T-helper 1 cell (primary cell): Measurements from ENCODE around the gene VSTM2B.
"Not testable (repeated sequence)": the region's sequence is repeated elsewhere in the genome, so short reads cannot be mapped to it uniquely, and the experiment has no call there.

Experiments
- DNase-seq, 5 donors: peaks; one replicate each; pipeline ENCODE4 v3.0.0-alpha.2; 2012 to 2020

The VSTM2B gene

GRCh38 chr19:29531458-29532025 lies 5.7 kb downstream of the VSTM2B start:
- no peak for DNase-seq

DNA sequence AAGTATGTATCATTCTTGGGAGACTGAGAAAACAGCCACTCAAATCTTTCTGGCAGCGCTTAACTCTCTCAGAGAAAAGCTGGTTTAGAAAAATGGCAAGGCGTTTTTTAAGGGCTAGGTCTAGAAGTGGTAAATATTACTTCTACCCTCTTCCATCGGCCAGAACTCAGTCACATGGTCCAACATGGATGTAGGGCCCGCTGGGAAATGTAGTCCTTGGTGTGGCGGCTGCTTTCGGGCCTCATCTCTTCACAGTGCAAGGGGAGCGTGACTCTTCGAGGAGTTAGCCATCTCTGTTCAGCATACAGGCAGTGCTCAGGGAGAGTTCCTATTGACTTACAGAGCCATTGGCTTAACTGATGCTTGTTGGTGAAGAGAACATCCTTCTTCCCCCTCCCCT lies 6.3 kb downstream of the VSTM2B start:
- DNase-seq: no peak

GRCh38 chr19:29532956-29533355 lies 7.2 kb downstream of the VSTM2B start:
- DNase-seq: no peak

- no peak for DNase-seq
Measured at GRCh38 chr19:29533578-29534544, 8.1 kb downstream of the VSTM2B start.

GRCh38 chr19:29535214-29535831 lies 9.5 kb downstream of the VSTM2B start:
- no peak for DNase-seq

- DNase-seq: no peak
Measured at GRCh38 chr19:29535984-29536508, 10.3 kb downstream of the VSTM2B start.

- no peak for DNase-seq
Measured at GRCh38 chr19:29537181-29537580, 11.4 kb downstream of the VSTM2B start.

- no peak for DNase-seq
Measured at GRCh38 chr19:29537601-29538000, 11.8 kb downstream of the VSTM2B start.

DNA sequence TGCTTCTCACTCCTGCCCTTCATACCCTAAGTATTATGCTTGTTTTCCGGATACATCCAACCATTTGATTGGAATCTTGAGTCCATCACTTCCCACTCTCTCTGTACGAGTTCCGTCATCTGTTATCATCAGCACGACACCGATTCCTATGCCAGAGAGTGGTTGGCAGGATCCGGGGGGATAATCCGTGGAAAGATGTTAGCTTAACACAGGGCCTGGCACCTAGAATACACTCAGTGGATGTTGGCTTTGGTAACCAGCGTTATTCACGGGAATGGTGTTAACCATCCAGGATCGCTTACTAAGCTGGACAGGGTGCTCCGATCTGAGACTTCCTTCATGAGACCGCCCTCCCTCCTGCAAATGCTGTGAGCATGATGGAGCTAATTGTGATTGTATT lies 12.4 kb downstream of the VSTM2B start:
- DNase-seq: no peak

- DNase-seq: no peak
Measured at GRCh38 chr19:29538651-29539050, 12.9 kb downstream of the VSTM2B start.

DNA sequence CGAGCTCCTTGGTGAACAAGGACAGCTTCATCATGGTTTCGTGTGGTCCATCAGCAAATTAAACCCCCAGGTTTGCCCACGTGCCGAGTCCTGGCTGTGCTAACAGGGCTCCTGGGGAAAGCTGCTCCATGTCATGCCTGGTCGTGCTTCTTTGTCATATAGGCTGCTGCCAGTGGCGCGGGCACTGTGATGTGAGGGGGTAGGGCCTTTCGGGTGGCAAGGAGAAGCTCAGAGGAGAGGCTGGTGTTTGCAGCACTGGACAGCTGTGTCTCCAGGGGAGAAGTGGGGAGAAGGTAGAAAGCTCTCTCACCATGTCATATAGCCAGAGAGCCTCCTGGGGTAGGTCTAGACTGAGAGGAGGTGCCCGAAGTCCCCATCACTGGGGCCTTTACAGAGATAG lies 13.3 kb downstream of the VSTM2B start:
- no peak for DNase-seq

DNA sequence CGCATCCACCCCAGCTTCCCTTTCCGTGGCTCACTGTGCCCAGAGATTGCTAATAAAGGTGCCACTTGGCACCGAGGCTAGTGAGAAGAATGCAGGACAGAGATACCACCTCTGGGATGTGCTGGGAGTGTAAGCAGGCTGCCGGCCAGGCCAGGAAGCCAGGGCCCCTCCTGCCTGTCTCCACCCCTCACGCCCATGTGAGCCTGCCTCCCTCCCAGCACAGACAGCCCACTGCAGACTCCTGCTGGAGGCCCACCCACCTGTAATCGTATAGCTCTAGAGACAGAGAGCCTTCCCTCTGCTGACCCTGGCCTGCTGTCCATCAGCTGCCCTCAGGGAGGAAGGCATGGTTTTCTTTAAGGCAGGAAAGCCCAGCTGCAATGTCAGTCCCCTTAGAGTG lies 13.9 kb downstream of the VSTM2B start:
- DNase-seq: no peak

- no peak for DNase-seq
Measured at GRCh38 chr19:29540114-29540513, 14.3 kb downstream of the VSTM2B start.

DNA sequence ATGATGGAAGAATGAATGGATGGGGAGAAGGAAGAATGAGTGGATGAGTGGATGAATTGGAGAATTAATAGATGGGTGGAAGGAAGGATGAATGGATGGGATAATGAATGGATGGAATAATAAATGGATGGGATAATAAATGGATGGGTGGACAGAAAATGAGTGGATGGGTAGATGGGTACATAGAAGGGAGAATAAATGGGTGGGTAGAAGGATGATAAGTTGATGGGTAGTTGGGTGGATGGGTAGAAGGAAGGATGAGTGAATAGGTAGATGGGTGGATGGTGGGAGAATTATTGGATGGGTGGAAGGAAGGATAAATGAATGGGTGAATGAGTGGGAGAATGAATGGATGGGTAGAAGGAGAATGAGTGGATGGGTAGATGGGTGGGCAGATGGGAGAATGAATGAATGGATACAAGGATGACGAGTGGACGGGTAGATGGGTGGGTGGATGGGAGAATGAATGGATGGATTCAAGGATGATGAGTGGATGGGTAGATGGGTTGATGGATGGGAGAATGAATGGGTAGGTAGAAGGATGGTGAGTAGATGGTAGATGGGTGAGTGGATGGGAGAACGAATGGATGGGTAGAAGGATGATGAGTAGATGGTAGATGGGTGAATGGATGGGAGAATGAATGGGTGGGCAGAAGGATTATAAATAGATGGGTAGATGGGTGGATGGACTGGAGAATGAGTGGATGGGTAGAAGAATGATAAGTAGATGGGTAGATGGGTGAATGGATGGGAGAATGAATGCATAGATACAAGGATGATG lies 15.9 kb downstream of the VSTM2B start:
- no peak for DNase-seq

- no peak for DNase-seq
Measured at GRCh38 chr19:29542327-29542726, 16.5 kb downstream of the VSTM2B start.

GRCh38 chr19:29542776-29543175 lies 17.0 kb downstream of the VSTM2B start:
- DNase-seq: no peak

DNA sequence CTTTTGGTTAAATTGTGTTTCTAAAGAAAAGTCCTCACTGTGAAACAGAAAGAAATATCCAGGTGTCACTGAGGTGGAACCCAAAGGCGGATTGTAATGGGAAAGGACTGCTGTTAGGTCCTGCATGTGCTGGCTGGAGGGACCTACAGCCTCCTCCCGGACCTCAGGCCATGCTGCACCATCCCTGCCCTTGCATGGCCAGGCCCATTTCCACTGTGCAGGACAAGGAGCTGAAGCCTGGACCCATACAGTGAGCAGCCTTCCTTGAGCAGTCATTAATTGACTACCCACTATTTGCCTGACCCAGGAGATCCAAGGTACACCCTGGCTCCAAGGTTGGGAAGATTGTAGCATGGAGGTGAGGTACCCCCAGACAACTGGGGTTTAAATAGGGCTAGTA lies 17.6 kb downstream of the VSTM2B start:
- no peak for DNase-seq

DNA sequence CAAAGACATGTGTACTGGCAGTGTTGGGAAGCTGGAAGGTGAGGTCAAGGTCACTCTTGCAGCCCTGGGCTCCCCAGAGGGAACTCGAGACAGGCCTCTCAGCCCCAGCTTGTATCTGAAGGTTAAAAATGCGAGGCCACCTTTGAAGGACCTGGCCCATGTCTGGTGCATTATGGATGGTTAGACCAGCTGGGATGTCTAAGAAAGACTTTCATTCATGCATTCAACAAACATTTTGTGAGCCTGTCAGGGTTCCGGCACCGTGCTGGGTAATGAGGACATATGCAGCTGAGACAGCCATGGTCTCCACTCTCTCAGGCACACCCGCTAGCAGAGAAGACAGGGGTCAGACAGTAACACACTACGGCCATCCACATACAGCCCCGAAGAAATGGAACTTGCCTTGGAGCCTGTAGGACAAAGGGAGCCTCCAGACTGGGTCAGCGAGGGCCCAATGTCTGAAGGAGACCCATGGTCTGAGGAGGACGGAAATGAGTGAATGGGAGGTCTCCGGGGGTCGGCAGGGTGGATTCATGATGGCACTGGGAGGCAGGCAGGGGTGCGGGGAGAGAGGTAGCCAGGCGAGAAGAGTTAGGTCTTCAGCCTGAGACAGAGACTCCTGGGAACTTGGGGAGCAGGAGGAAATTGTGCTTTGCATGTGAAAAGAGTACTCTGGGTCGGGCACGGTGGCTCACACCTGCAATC lies 19.0 kb downstream of the VSTM2B start:
- DNase-seq: no peak

GRCh38 chr19:29545447-29545846 lies 19.7 kb downstream of the VSTM2B start:
- DNase-seq: not testable (repeated sequence)

DNA sequence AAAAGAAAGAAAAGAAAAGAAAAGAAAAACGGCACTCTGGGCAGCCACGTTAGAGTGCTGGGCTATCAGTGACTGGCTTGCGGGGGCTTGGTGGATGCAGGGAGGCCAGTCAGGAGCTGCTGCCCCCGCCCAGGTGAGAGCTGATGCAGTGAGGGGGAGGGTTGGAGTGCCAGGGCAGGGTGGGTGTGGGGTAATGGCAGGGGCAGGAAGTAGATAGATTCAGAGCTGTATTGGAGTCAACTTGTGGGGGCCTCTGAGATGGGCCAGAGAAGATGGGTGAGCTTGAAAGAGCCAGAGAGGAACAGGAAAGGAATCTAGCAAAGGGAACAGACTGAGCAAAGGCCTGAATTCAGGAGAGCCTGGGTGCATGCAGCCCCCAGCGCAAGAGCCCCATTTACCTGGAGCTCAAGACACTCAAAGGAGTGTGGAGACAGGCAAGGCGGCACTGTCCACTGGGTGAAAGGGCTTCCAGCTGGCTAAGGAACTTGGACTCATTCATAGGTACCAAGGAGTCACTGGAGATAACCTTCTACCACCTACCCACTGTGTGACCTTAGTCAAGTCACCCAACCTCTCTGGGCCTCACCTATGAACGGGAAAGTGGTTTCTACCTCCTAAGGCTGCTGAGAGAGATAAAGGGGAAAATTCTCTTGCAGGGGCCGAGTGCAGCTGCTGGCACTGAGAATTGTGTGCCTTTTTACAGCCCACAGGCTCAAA lies 20.2 kb downstream of the VSTM2B start:
- DNase-seq: no peak

DNA sequence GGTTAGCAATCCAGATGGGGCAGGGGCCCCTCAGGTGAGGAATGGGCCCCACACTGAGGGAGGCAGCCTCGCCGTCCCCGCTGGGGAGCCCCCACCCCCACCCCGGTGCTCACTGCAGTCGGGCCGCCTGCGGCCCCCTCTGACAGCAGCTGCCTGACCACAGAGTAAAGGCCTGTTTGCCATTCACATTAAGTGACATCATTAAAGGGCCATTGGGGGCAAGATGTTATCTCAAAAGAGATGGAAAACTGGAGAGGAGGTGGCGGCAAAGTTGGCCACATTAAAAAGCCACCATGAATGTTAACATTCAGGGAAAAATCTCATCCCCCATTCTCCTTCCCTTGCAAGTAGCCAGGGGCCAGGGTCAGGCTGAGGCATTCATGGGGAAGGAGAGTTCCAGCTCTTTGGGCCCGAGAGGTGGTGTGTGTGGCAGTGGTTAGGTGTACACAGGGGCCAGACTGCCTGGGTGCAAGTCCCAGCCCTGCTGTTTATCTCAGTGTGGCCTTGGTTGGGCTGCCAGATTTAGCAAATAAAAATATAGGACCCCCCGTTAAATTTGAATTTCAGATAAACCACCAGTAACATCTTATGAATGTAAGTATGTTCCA lies 20.9 kb downstream of the VSTM2B start:
- no peak for DNase-seq
